Anterior cingulate cortex (tissue), 58 donors: ENCODE measurements around the gene COBLL1.
A peak's percentile ranks its signal among the peaks of the same experiment; 100 is the strongest.
"Not testable (repeated sequence)": the region's sequence is repeated elsewhere in the genome, so short reads cannot be mapped to it uniquely, and the experiment has no call there.

Source experiments
- DNase-seq, 58 donors: peaks; one replicate each; lab custom pipeline; 2025; lab: John Stamatoyannopoulos, UW

Gene COBLL1

DNA sequence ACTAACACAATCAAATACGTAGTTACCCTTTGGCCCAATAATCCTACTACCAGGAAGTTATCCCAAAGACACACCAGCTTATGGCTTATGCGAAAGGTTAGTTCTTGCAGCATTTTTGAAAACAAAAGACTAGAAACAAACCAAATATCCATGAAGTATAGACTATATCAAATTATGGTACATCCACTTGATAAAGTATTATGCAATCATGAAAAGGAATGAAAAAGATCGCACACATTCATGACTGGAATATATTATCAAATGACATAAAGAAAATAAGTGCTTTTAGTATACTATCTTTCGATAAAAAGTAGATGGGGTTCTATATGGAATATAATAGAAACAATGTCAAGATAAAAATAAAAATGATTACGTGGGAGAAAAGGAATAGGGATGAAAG lies 78.2 kb downstream of the COBLL1 start:
- DNase-seq = no peak

DNA sequence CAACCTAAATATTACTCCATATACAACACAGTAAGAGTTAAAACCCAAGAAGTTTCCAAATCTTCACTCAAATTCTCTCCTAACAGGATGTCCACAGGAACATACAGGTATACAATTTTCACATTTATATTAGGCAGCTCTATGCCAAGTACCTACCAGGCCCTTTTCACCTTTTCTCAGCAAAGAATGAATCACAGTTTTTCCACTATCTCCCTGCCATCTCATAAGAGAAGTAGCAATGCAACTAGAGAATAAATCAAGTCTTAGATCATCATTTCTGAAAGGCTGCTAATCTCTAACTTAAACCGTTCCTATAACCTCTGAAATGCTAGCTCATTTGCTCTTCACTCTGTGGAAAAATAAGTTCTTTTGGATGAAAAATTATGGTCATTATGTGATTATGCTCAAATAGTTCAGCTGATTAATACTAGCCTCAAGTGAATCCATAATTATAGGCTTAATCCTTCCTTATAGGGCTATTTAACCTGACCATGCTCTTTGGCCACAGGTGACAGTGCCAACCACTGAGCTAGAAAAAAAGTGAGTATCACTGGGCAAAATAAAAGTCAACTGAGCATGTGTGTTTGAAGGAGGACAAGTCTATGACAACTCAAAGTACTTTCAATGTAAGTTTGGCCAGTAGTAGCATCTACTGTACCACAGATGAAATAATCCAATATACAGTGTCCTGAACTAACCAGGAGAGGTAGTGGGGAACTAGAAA lies 79.7 kb downstream of the COBLL1 start:
- DNase-seq = no peak

DNA sequence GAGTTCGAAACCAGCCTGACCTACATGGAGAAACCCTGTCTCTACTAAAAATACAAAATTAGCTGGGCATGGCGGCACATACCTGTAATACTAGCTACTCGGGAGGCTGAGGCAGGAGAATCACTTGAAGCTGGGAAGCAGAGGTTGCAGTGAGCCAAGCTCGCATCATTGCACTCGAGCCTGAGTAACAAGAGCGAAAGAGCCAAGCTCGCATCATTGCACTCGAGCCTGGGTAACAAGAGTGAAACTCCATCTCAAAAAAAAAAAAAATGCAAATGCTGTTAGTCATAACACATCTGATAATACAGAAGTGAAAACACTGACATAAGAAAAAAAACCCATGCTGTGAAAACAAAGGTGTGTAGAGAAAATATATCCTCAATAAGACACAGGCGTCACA lies 80.4 kb downstream of the COBLL1 start:
- DNase-seq = not testable (repeated sequence)

DNA sequence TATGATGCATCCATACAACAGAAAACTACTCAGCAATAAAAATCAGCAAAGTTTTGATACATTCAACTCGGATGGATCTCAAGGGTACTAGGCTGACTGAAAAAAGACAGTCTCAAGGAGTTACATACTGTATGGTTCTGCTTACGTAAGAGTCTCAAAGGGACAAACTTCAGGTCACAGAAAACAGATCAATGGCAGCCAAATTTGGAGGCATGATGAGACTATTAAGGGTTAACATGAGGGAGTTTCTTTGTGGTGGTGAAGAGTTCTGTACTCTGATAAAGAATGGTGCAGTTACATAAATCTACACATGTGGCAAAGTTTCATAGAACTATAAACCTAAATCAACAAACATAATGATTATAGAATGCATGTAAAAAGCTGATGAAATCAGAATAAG lies 81.4 kb downstream of the COBLL1 start:
- no peak for DNase-seq

DNA sequence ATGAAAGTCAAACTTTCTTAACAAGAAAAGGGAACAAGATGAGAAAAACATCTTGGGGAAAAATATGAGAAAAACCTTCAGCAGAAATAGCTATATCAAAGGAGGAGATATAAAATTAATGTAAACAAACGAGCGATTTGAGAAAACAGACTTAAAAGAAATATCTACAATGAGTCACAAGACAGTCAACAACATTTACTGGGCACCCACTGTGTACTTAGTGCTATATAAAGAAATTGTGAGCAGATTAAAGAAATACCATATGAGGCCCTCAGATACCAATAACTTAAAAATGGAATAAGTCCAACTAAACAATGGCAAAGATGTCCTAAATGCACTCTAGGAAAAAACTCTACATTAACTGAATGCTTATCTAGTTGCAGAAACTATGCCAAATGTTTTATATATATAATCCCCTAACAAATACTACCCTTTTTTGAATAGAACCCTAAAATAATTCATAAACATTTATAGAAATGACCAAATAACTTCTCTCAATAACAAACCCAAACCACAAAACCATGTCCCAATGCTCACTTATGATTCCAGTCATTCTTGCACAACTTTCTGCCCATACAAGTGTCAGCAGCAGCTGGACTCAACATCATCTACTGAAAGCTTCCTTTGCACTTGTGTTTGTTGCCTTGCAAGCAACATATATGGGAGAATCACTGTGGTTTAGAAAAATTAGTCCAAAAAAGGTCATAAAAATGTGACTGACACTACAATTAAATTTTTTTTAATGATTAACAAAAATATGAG lies 83.5 kb downstream of the COBLL1 start:
- DNase-seq = no peak

DNA sequence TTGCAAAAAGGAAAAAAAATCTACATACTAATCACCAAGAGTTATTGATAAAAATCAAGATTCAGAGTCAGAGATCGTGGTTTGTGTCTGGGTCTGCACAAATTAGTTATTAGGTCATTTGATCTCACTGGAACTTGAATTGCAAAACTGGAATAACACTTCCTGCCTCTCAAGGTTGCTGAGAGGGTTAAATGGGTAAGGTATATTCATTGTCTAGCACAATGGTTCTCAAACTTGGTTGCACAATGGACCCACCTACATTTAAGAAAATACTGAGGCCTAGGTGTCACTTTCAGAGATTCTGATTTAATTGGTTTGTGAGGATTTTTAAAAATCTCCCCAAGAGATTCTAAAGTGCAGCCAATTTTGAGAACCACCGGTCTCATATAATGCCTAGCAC lies 84.8 kb downstream of the COBLL1 start:
- no peak for DNase-seq

DNA sequence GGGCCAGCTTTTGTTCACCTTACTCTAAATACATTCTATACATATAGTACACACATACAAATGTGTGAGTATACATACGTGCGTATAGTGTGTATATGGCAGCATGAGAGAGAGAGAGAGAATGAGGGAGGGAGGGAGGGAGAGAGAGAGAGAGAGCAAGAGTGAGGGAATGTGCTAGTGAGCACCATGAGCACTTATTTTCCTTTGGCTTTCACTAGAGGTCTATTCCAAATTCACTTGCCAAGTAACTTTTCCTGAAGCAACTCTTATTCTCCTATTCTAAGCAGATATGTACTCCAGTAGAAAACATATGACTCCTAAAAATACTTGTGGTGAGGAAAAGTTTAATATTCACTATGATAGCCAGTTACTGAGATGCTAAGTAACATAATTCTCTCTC lies 85.7 kb downstream of the COBLL1 start:
- DNase-seq = no peak

DNA sequence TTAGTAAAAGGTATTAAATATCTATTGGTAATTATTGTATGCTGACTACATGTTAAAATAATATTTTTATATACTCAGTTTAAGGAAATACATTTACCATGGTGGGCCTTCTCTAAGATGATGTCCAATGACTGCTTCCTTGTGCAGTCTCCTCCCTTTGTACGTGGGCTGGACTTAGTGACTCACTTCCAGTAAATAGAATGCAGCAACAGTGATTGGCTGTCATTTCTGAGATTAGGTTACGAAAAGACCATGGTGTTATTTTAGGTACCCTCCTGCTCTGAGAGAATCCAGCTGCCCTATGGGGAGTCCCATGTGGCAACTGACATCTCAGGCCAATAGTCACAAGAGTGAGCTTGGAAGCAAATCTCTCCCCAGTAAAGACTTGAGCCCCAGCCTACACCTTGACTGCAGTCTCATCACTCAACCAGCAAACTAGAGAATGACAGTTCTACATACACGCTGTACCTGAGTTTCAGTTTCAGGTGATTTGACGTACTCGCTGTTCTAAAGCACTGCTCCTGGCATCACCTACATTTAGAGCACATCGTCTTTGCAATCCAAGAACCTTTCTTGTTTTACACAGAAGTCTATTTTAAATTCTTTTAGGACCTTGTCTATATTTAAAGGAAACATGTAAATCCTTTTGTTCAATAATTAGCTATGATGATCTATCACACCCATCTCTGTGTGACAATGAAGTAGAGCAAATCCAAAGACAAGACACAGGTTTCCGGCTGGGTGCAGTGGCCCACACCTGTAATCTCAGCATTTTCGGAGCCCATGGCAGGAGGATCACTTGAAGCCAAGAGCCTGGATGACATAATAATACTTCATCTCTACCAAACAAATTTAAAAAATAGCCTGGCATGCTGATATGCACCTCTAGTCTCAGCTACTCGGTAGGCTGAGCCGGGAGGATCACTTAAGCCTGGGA lies 87.2 kb downstream of the COBLL1 start:
- no peak for DNase-seq

DNA sequence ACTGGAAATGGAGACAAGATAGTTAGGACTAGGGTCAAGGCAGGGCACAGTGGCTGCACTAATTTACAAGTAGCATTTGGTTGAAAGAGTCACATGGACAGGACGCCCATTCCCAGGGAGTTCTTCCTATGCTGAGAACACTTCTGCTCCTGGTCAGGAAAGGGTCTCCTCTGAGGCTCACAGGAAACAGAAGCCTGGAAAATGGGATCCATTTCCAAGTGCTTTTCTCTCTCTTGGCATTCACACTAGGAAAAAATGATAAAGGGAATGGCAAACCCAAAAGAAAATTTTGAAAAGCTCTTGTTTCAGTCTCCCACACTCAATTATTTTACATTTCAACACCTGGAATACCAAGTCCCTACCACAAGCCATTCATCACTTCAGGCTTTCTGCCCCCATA lies 88.7 kb downstream of the COBLL1 start:
- DNase-seq = no peak

DNA sequence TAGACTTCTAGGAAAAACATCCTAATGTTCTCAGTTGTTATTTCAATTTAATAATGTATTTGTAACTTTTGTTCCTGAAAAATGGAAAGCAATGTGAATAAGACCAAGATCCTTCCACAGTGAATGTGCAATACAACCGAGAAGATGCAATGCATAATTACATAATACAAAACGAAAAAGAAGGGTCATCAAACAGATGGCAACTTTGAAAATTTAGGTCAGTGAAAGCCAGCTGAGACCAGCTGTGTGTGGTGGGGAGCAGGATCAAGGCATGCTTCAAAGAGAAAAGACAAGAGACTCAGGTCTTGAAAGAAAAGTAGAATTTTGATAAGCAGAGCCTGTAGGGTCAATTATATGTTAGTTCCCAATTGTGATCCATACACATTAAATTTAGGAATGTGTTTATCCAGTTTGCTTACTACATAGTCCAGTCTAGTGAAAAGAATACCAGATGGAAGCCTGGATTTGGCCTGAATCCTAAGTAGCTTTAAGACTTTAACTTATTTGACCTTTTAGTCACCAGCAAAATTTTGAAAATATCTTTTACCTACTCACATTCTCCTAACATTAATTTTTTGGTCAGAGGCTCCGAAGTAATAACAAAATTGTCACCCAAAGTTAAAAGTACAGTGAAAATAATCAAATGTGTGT lies 93.7 kb downstream of the COBLL1 start:
- DNase-seq = no peak

DNA sequence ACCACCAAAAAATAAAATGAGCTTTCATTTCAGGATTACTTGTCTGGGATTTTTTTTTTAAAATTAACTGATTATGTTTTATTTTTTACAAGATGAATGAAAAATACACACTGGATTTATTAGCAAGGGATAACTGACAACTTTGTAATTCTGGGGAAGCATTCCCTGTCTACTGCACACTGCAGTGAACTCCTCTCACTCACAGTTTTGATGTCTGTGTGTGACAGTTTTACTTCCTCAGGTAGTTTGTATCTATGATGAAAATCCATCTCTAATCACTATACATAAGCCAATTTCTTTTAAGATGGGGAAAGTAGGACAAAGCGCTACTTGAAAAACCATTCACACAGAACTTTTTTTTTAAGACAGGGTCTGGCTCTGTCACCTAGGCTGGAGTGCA lies 94.5 kb downstream of the COBLL1 start:
- DNase-seq = no peak

DNA sequence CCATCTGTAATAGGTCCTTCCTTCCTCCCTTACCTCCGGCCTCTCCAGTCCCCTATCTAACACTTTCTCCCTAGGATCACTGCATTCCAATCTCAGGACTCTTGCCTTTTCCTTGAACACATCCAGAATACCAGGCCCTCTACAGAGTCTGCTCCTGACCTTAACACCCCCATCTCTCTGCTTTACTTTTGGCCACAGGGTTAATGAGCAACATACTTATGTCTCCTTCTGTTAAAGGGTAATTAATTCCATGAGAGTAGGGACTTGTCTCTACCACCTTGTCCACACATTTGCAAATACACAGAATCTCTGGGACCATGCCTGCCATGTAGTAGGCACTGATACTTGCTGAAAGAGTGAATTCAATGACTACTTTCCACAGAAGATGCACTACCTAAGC lies 94.9 kb downstream of the COBLL1 start:
- no peak for DNase-seq

DNA sequence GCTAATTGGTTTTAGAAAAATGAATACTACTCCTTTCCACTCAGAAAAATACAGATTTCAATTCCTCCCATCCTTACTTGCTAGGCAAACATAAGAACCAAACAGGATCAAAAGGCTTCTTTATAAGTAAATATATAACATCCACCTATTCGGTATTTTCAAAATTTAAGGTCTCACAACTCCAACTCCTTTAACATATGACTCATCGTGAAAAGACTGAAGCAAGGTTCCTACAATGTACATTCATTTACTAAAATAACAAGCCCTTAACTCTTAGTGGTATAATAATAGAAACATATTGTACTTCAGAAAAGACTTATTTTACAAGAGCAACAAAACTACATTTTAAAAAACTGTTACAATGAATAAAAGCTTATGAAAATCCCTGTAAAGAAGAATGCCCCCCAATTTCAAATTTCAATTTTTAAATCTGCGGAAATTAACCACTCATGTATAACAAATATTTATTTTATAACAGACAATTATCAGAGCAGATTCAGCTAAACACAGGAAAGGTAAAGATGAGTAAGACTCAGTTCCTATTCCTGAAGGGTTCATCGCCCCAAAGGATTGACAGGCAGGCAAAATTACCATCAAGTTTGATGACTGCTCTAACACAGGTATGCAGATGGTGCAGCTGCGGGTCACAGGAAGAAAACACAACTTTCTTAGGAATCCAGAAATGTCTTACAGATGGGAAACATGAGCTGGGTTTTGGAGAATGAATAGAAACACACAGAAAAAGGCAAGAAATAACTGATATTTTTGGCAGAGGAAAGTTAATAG lies 96.4 kb downstream of the COBLL1 start:
- DNase-seq = no peak

DNA sequence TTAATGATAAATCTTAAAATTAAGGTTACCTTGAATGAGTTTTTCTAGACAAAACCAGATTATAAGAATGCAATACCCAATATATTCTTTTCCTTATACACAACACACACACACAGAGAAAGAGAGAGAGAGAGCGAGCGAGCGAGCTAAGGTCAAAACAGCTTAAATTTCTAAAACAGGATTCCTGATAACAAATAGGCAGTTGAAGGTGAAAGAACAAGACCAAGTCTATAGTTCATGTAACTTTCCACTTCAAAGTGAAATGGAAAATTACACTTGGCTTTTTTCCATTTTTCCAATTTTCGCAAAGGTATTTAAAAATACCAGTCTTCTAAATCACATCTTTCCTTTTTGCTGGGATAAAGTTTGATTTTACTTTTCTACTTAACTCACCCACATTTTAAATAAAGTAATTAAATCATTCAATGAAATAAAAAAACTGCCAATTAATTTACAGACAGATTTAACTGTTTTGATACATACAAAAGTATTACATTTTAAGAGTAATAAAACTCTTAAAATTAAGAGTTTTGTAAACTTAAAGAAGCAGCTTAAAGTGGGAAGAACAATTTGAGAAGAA lies 98.8 kb downstream of the COBLL1 start:
- DNase-seq = no peak

DNA sequence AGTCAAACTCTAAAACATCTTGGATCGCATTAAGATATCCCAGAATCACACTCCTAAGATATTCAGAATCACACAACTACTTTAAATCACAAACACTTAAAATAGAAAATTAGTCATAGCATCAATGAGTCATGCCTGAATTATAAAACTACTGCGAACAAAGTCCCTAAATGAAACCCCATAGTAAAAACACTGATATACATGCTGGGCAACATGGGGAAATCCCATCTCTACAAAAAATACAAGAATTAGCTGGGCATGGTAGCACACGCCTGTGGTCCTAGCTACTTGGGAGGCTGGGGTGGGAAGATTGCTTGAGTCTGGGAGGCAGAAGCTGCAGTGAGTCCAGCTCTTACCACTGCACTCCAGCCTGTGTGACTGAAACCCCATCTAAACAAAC lies 101.7 kb downstream of the COBLL1 start:
- DNase-seq = no peak

DNA sequence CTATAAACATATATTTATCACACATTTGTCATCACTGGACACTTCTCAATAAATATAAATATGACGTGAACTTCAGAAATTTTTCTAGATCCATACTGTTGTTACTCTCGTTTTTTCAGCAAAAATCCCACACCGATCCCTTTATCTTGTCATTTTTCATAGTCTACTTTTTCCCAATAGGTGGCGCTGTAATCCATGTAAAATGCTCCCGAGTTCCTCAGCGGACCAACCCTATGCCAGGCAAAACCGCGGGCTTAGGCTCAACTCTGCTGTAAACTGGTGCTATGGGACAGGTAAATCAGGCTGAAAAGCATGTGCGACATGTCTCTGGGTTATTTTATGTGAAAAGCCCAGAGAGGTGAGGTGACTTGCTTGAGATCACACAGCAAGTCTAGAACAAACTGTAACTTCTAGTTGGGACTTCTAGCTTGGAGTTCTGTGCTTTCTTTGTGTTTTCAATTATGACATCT lies 104.0 kb downstream of the COBLL1 start:
- peak in 27 of 58 donors; percentile 1 to 53 (median 7) for DNase-seq

DNA sequence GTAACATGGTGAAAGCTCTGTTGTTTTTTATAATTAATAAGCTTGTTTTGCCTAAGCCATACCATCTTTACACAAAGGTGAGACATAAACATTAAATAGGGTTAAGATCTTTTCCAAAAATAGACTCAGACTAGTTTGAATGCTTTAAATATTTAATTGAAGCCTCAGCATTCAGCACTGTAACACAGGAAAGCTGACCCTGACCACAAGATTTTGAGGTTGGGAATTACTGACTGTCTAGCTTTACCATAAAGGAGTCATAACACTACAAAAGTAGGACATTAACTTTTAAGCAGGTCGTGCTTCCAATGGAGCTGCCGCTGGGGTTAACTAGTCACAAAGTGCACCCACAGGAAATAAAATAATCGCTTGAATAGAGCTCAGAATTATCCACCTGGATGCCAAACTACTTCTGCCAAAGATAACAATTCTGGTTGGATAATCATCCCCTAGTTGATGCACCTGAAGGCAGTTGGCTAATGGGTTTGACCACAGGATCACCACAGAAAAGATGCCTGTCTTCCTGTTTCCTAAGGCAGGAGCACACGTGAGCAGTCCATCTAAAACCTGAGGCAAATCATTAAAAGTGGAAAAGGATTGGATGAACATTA lies 106.2 kb downstream of the COBLL1 start:
- no peak for DNase-seq

DNA sequence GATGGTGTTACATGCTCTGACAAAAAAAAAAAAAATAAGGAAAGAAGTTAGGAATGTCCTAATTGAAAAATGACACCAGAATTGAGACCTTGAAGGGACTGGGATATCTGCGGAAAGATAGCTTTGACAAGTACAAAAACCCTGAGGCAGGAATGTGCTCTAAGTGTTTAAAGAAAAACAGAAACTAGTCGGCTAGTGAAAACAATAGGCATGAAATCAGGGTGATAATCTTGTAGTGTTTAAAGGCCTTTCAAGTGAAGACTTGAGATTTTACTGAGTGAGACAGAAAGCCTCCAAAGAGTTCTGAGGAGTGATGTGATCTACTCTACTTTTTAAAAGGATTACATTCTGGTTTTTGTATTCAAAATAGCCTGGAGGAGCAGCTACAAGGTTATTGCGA lies 107.4 kb downstream of the COBLL1 start:
- no peak for DNase-seq

DNA sequence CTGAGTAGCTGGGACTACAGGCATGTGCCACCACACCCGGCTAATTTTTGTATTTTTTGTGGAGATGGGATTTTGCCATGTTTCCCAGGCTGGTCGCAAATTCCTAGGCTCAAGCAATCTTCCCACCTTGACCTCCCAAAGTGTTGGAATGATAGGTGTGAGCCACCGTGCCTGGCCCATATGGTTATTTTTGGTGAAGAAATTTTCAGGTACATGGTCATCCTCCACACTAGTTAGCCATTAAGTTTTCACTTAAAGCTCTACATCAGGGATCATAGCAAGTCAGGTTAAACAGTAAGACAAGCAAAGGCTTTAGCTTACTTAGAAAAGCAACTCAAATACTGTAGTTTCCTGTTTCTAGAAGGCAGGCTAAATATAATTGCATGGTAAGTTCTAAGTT lies 116.1 kb downstream of the COBLL1 start:
- DNase-seq = no peak
